Endothelial cell of umbilical vein (primary cell): ENCODE results near the gene HIVEP3. TPM values are rescaled to one million over a fixed set of nuclear protein-coding genes. Genes with fewer than 3 reads are reported as not detected.

Experiments
- BruUV-seq: library from RNA; stranded (reverse); fragments of 400-500 nt; replicated peaks from 2 replicates; lab custom pipeline; 2021; lab: Mats Ljungman, UMichigan
- CTCF ChIA-PET: fragments of 300-600, 350-600 bp; sonication (Branson Sonifier 250); formaldehyde crosslinking; loops from one replicate; lab custom pipeline; 2021; ENCODE audit warnings: antibody characterized with exemption, inconsistent platforms; lab: Charles Lee
- POLR2A ChIA-PET: fragments of 300-600, 350-600 bp; sonication (Branson Sonifier 250); formaldehyde crosslinking; loops from one replicate; lab custom pipeline; 2021; ENCODE audit warnings: antibody characterized with exemption, inconsistent platforms; lab: Charles Lee
- DNase-seq: peaks from one replicate; pipeline ENCODE4 v3.0.0-alpha.2; 2011; ENCODE audit warnings: low read depth, low spot score
- FAIRE-seq: peaks from 2 replicates; lab custom pipeline; 2011; peaks lifted over from hg19 to GRCh38; lab: Jason Lieb, UNC
- H2AFZ ChIP-seq: 2 replicates; pipeline ENCODE4 v1.6.0; 2012; ENCODE audit warnings: low read depth, low read length, control low read depth, inconsistent platforms
- H3K27ac ChIP-seq: 2 replicates; pipeline ENCODE4 v1.5.1; 2011; ENCODE audit warnings: low read depth, mild to moderate bottlenecking, control low read depth, low read length, moderate library complexity; ENCODE audit not compliant: insufficient read depth
- H3K27me3 ChIP-seq, 2 experiments: 2 replicates each; pipeline versions ENCODE4 v1.6.0 to v1.6.1; 2011; ENCODE audit warnings: low read length in 2 of 2, mixed read lengths in 1 of 2; ENCODE audit not compliant: control insufficient read depth in 2 of 2, insufficient read depth in 2 of 2
- H3K36me3 ChIP-seq, 2 experiments: 2 replicates in 1 of 2; 3 replicates in 1 of 2; pipeline ENCODE4 v1.5.1; 2011; ENCODE audit warnings: low read length in 2 of 2, mild to moderate bottlenecking in 1 of 2, moderate library complexity in 1 of 2; ENCODE audit not compliant: control insufficient read depth in 2 of 2, insufficient read depth in 2 of 2; ENCODE audit errors: extremely low read depth in 1 of 2
- H3K4me1 ChIP-seq: 3 replicates; pipeline ENCODE4 v1.5.1; 2011; ENCODE audit warnings: mild to moderate bottlenecking, low read length; ENCODE audit not compliant: control insufficient read depth, insufficient read depth; ENCODE audit errors: extremely low read depth
- H3K4me2 ChIP-seq: 2 replicates; pipeline ENCODE4 v1.6.1; 2011; ENCODE audit warnings: low read length, control low read depth, mixed read lengths; ENCODE audit not compliant: insufficient read depth
- H3K4me3 ChIP-seq, 3 experiments: fragments of 200-600 bp in 1 of 3; sonication (generic), shearing (Covaris generic) in 1 of 3; replicated peaks in 1 of 3; 2 replicates each; pipeline ENCODE4 v1.5.1; 2011 to 2016; ENCODE audit warnings: control low read depth in 3 of 3, low read length in 3 of 3, mild to moderate bottlenecking in 2 of 3, inconsistent platforms in 1 of 3, low read depth in 1 of 3, moderate library complexity in 1 of 3; ENCODE audit not compliant: insufficient read depth in 1 of 3
- H3K79me2 ChIP-seq: 2 replicates; pipeline ENCODE4 v1.6.0; 2012; ENCODE audit warnings: low read length, inconsistent platforms; ENCODE audit not compliant: control insufficient read depth, insufficient read depth
- H3K9ac ChIP-seq: replicated peaks from 2 replicates; pipeline ENCODE3; 2011; ENCODE audit warnings: low read length, control low read depth; ENCODE audit not compliant: insufficient read depth; ENCODE audit errors: extremely low read depth
- H3K9me1 ChIP-seq: replicated peaks from 3 replicates; pipeline ENCODE4 v1.6.0; 2011; ENCODE audit warnings: mild to moderate bottlenecking, low read length; ENCODE audit not compliant: control insufficient read depth, insufficient read depth; ENCODE audit errors: extremely low read depth
- H3K9me3 ChIP-seq: replicated peaks from 2 replicates; pipeline ENCODE4 v1.5.1; 2012; ENCODE audit warnings: low read length, inconsistent platforms; ENCODE audit not compliant: control insufficient read depth, insufficient read depth
- H4K20me1 ChIP-seq: replicated peaks from 2 replicates; pipeline ENCODE3; 2011; ENCODE audit warnings: mild to moderate bottlenecking, low read length; ENCODE audit not compliant: control insufficient read depth, insufficient read depth; ENCODE audit errors: extremely low read depth
- EZH2 ChIP-seq: IDR thresholded peaks from 2 replicates; pipeline ENCODE4 v1.6.1; 2012; ENCODE audit warnings: borderline replicate concordance, low read depth, mild to moderate bottlenecking, moderate library complexity, low read length, inconsistent platforms; ENCODE audit not compliant: severe bottlenecking
- FOS ChIP-seq: IDR thresholded peaks from 2 replicates; pipeline ENCODE4 v1.6.1; 2011; ENCODE audit warnings: mild to moderate bottlenecking, low read length, moderate library complexity, borderline replicate concordance; ENCODE audit not compliant: insufficient read depth
- GATA2 ChIP-seq: IDR thresholded peaks from 2 replicates; pipeline ENCODE4 v1.7.0; 2011; ENCODE audit warnings: low read depth, mild to moderate bottlenecking, moderate library complexity, mixed read lengths, low read length; ENCODE audit not compliant: insufficient read length, insufficient read depth
- JUN ChIP-seq: IDR thresholded peaks from 2 replicates; pipeline ENCODE4 v1.6.1; 2011; ENCODE audit warnings: borderline replicate concordance, low read depth; ENCODE audit not compliant: insufficient read length, insufficient read depth
- MYC ChIP-seq: IDR thresholded peaks from one replicate; pipeline ENCODE4 v1.6.1; 2011; ENCODE audit warnings: mild to moderate bottlenecking, low read depth, low read length
- POLR2A ChIP-seq: IDR thresholded peaks from 2 replicates; pipeline ENCODE4 v1.6.1; 2012; ENCODE audit warnings: low read depth, mild to moderate bottlenecking, control low read depth, low read length
- POLR2AphosphoS5 ChIP-seq: IDR thresholded peaks from 2 replicates; pipeline ENCODE4 v1.6.1; 2012; ENCODE audit warnings: low read depth, mild to moderate bottlenecking, control low read depth, low read length, moderate library complexity; ENCODE audit not compliant: insufficient read depth
- dilution Hi-C: fragments of 300-500 bp; cut with MboI; formaldehyde crosslinking; loops from one replicate; pipeline ENCODE4 v1.15.0; 2019; ENCODE audit warnings: low sequenced_read_pairs; ENCODE audit not compliant: extremely low pct_ligation_motif_present
- intact Hi-C: fragments of 100-400 bp; cut with micrococcal nuclease; formaldehyde crosslinking; loops from one replicate; pipeline ENCODE4 v1.10.0; 2022
- polyA plus RNA-seq, 4 experiments: library from polyadenylated mRNA; depleted of rRNA in 3 of 4; stranded (reverse) in 3 of 4; unstranded in 1 of 4; fragments of >200 nt; gene quantifications; 2 replicates each; pipeline versions ENCODE4 v1.2.1 to v1.2.3, GENCODE V29; 2011 to 2012; ENCODE audit warnings: missing spikeins in 1 of 4
- total RNA-seq: library from RNA; stranded (reverse); gene quantifications from 2 replicates; pipeline ENCODE4 v1.2.3, GENCODE V29; 2021
- TF ChIP-seq, protein P1 (sequence below), 2 donors: IDR thresholded peaks; 1 replicate in 1 of 2; 2 replicates in 1 of 2; pipeline ENCODE4 v1.5.1; 2011; ENCODE audit warnings: low read length in 2 of 2, mild to moderate bottlenecking in 2 of 2, moderate library complexity in 2 of 2, control low read depth in 1 of 2, inconsistent platforms in 1 of 2, low read depth in 1 of 2; ENCODE audit not compliant: insufficient read depth in 1 of 2; ENCODE audit errors: extremely low read depth in 1 of 2
- TF ChIP-seq, protein P2 (sequence below): IDR thresholded peaks from 2 replicates; pipeline ENCODE4 v1.6.1; 2011; ENCODE audit not compliant: insufficient read depth, insufficient read length

HIVEP3 gene
- total and polyA plus RNA-seq, 2 donors (not counting 3 experiments of a cell fraction or from before 2014, with no cell fraction given): 3.4 to 4.0 TPM

DNA sequence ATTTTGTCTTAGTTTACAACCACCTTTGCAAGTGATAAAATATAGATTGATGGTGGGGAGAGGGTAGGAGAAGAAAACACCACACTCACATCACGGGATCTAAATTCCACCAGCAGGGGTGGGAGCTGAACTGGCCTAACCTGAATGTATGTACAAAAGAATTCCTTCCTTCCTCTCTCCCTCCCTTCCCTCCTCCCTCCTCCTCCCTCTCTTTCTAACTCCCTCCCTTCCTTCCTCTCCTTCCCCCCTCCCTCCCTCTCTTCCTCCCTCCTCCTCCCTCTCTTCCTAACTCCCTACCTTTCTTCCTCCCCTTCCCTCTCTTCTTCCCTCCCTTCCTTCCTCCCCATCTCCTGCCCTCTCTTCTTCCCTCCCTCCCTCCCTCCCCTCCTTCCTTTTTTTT, 40.2 kb downstream of the HIVEP3 start:
- no peak for FAIRE-seq

More for the DNA sequence above, 40.2 kb downstream of the HIVEP3 start:
- no peaks in the 10 kb centered on the region for H3K27me3 ChIP-seq
- no peak overlapping the region for H3K9ac ChIP-seq
- no peak overlapping the region for H3K4me2 ChIP-seq
- no peaks in the 10 kb centered on the region for H3K79me2 ChIP-seq
- H3K27ac ChIP-seq: no peak overlapping the region
- no peaks in the 10 kb centered on the region for H3K9me3 ChIP-seq
- no peaks in the 10 kb centered on the region for H3K4me1 ChIP-seq
- no peak overlapping the region for H2AFZ ChIP-seq
- intact Hi-C loops (no loop called here), dilution Hi-C loops (no loop called here)
- DNase-seq: no peak
- no TSS peak for BruUV-seq
- no peak overlapping the region for H3K4me3 ChIP-seq
- H3K36me3 ChIP-seq: no peaks in the 10 kb centered on the region
- no peak for TF ChIP-seq POLR2A
- TF ChIP-seq GATA2: no peak
- no peak for TF ChIP-seq JUN
- no peak for TF ChIP-seq POLR2AphosphoS5
- no peak for TF ChIP-seq FOS
- no peak for TF ChIP-seq EZH2
- TF ChIP-seq, protein P1, sequence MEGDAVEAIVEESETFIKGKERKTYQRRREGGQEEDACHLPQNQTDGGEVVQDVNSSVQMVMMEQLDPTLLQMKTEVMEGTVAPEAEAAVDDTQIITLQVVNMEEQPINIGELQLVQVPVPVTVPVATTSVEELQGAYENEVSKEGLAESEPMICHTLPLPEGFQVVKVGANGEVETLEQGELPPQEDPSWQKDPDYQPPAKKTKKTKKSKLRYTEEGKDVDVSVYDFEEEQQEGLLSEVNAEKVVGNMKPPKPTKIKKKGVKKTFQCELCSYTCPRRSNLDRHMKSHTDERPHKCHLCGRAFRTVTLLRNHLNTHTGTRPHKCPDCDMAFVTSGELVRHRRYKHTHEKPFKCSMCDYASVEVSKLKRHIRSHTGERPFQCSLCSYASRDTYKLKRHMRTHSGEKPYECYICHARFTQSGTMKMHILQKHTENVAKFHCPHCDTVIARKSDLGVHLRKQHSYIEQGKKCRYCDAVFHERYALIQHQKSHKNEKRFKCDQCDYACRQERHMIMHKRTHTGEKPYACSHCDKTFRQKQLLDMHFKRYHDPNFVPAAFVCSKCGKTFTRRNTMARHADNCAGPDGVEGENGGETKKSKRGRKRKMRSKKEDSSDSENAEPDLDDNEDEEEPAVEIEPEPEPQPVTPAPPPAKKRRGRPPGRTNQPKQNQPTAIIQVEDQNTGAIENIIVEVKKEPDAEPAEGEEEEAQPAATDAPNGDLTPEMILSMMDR (IDR thresholded peaks at IDR 0.05; ENCODE audit: extremely low read depth in 1 of 2, insufficient read depth in 1 of 2, low read depth in 1 of 2, low read length in 2 of 2): no peak
- TF ChIP-seq MYC: no peak
- TF ChIP-seq, protein P2, sequence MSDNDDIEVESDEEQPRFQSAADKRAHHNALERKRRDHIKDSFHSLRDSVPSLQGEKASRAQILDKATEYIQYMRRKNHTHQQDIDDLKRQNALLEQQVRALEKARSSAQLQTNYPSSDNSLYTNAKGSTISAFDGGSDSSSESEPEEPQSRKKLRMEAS: no peak
- ChIA-PET POLR2A (no interaction called here), CTCF (no interaction called here)
- no peaks in the 10 kb centered on the region for H3K9me1 ChIP-seq
- no peaks in the 10 kb centered on the region for H4K20me1 ChIP-seq
